Activated CD4-positive, alpha-beta T cell treated with anti-CD3 and anti-CD28 coated beads, Interleukin-2, amount 10 ng/mL, durations not matched to agents 7 days and 5 days (primary cell): Measurements from ENCODE around the gene SLC35A3. TPM values are rescaled to one million over a fixed set of nuclear protein-coding genes. Genes with fewer than 3 reads are reported as not detected.
A peak's percentile ranks its signal among the peaks of the same experiment; 100 is the strongest.

ENCODE experiments used
- CTCF ChIA-PET: fragments of 350-600 bp; sonication (Branson Sonifier 250); formaldehyde crosslinking; loops from one replicate; lab custom pipeline; 2021; ENCODE audit warnings: antibody characterized with exemption; lab: Charles Lee
- POLR2A ChIA-PET: fragments of 350-600 bp; sonication (Branson Sonifier 250); formaldehyde crosslinking; loops from one replicate; lab custom pipeline; 2021; ENCODE audit warnings: antibody characterized with exemption; lab: Charles Lee
- DNase-seq: peaks from one replicate; pipeline ENCODE4 v3.0.0-alpha.2; 2020
- H3K27ac Mint-ChIP-seq: one replicate; pipeline ENCODE4 v1.8.0; 2021; ENCODE audit warnings: mild to moderate bottlenecking, moderate library complexity, mixed read lengths
- H3K27me3 Mint-ChIP-seq: one replicate; pipeline ENCODE4 v1.8.0; 2021; ENCODE audit warnings: mixed read lengths
- H3K36me3 Mint-ChIP-seq: one replicate; pipeline ENCODE4 v1.8.0; 2021; ENCODE audit warnings: low read depth, mixed read lengths
- H3K4me1 Mint-ChIP-seq: one replicate; pipeline ENCODE4 v1.8.0; 2021; ENCODE audit warnings: mixed read lengths
- H3K4me3 Mint-ChIP-seq: one replicate; pipeline ENCODE4 v1.8.0; 2021; ENCODE audit warnings: mild to moderate bottlenecking, moderate library complexity, mixed read lengths
- H3K9me3 Mint-ChIP-seq: one replicate; pipeline ENCODE4 v1.8.0; 2021; ENCODE audit warnings: mixed read lengths
- total RNA-seq, 2 experiments: library from RNA; stranded (reverse); gene quantifications; one replicate each; pipeline ENCODE4 v1.2.3, GENCODE V29; 2021

SLC35A3 gene
- 10 to 100 TPM; 15.9 to 16.9 TPM for total RNA-seq

DNA sequence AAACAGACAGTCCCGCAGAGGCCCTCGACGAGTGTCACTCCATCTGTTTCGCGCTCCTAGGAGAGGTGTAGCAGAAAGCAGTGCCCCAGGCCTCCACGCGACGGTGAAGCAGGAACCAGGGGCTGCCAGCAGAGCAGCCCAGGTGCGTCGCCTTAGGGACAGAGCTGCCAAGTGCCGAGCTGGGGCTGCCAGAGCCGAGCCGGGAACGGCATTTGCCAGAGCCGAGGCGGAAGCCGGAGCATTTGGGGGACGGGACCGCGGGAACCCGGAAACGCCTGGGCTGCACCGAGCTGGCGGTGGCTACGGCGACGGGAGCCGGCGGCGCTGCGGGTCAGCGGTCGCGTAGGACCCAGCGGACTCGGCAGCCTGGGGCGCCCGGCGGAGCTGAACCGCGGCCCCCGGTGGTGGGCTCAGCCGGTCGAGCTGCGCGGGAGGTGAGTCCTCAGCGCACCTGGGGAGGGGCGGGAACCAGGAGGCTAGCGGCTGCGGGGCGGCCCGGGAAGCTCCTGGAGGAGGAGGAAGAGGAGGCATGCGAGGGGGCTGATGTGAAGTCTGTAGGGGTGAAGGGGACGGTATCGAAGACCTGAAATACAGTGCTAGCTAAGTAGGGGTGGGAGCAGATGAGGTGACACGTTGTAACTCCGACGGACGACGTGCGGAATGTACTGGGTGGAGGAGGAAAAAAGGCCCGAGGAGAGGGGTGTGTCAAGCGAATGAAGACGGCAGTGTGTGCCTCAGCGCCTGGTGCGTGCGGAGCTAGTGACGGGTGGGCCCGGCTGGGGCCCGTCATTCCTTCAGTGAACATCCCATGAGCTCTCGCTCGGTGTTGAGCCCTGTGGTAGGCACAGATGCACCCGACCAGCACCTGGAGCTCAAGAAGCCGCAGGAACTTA lies at the start of gene SLC35A3:
Gene SLC35A3, plus strand, starts transcription at position 268 of the 893 bp plus-strand sequence. CDS start 23,559 bp downstream, outside the sequence.
- Mint-ChIP-seq H3K9me3 (peaks cover 6% of the 10 kb centered on the region), H3K27me3 (no peaks in the 10 kb centered on the region), H3K36me3 (no peaks in the 10 kb centered on the region), H3K4me3 (peak within 1 kb of the TSS; percentile 100), H3K4me1 (peaks cover 37% of the 10 kb centered on the region), H3K27ac (peak within 1 kb of the TSS; percentile 98)
- ChIA-PET POLR2A (interaction anchor here (0.6 to 0.7 kb wide), 2 partner anchors 187 to 383 kb away, joined by 3 read pairs; no protein-coding TSS in a partner anchor), CTCF (interaction anchor here (0.6 to 1.3 kb wide), 6 partner anchors 39 to 1883 kb away, joined by 3 to 4 read pairs (median 3); no protein-coding TSS in a partner anchor)
- DNase-seq = peak; percentile 79

DNA sequence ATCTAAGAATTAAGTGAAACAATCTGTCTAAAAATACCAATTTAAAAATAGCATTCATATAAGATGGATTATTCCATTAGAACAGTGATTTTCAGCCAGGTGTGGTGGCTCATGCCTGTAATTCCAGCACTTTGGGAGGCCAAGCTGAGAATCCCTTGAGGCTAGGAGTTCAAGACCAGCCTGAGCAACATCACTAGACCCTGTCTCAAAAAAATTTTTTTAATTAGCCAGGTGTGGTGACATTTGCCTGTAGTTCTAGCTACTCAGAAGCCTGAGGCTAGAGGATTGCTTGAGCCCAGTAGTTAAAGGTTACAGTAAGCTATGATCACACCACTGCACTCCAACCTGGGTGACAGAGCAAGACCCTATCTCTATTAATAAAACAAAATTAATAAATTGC lies 35.0 kb upstream of the SLC35A3 start:
- CTCF ChIA-PET = interaction anchor here (0.6 kb wide), 1 partner anchor 124 kb away, joined by 5 read pairs; no protein-coding TSS in a partner anchor
- H3K4me1 Mint-ChIP-seq = no peaks in the 10 kb centered on the region
- H3K9me3 Mint-ChIP-seq = peaks cover 8% of the 10 kb centered on the region
- no peaks in the 10 kb centered on the region for H3K36me3 Mint-ChIP-seq
- H3K27ac Mint-ChIP-seq = no peak overlapping the region
- peaks cover 7% of the 10 kb centered on the region for H3K27me3 Mint-ChIP-seq
- POLR2A ChIA-PET = no interaction called here
- no peak for DNase-seq
- no peak overlapping the region for H3K4me3 Mint-ChIP-seq

DNA sequence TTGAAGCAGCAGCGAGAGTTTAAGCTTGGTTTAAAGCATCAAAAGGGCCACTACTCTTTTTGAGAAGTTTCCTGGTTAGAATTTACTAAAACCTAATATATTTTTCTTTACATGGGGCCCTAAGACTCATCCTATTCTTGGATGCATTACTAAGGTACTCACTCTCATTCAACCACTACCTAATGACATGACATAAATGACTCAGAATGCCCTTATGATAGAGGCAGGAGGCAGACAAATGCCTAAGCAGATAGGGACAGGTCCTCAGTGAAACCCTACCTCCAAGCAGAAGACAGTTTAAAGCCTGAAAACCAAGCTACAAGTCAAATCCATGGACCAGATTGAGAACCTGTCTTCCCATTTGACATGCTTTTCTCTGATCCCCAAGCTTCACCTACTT lies 34.3 kb upstream of the SLC35A3 start:
- POLR2A ChIA-PET = no interaction called here
- H3K36me3 Mint-ChIP-seq = no peaks in the 10 kb centered on the region
- no peak overlapping the region for H3K4me3 Mint-ChIP-seq
- H3K27me3 Mint-ChIP-seq = peaks cover 7% of the 10 kb centered on the region
- DNase-seq = no peak
- no peak overlapping the region for H3K27ac Mint-ChIP-seq
- peaks cover 8% of the 10 kb centered on the region for H3K9me3 Mint-ChIP-seq
- CTCF ChIA-PET = interaction anchor here (0.6 to 1.0 kb wide), 2 partner anchors 56 to 125 kb away, joined by 3 to 5 read pairs; no protein-coding TSS in a partner anchor
- no peaks in the 10 kb centered on the region for H3K4me1 Mint-ChIP-seq

DNA sequence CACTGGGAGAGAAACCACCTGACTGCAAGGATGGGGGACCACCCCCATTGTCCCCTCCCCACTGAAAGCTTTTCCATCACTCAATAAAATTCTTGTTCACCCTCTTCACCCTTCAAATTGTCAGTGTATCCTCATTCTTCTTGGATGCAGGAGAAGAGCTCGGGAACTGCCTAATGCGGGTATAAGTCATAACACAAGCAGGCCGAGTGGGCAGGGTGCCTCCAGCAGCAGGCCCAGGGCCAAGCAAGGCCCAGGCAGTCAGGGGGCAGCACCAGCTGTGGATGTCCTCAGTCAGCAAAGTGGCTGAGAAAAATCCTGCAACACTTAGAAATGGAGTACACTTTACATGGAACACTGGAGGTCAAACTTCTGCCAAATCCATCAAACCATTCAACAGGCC lies 33.7 kb upstream of the SLC35A3 start:
- Mint-ChIP-seq H3K4me3 (no peak overlapping the region), H3K9me3 (peaks cover 8% of the 10 kb centered on the region), H3K27me3 (peaks cover 7% of the 10 kb centered on the region), H3K36me3 (no peaks in the 10 kb centered on the region), H3K27ac (no peak overlapping the region), H3K4me1 (no peaks in the 10 kb centered on the region)
- no peak for DNase-seq
- CTCF ChIA-PET = interaction anchor here (1.0 kb wide), 1 partner anchor 57 kb away, joined by 3 read pairs; no protein-coding TSS in a partner anchor
- POLR2A ChIA-PET = no interaction called here

DNA sequence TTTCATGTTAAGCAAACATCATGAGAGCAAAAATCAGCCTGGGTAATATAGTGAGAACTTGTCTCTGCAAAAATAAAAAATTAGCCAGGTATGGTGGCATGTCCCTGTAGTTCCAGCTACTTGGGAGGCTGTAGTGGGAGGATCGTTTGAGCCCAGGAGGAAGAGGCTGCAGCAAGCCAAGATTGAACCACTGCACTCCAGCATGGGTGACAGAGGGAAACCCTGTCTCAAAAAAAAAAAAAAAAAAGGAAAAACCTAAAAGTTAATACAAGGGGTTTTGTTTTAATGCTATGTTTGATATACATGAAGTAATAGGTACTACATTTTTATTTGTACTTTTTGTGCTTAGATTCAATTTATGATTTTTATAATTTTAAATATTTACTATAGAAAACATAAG lies 27.1 kb upstream of the SLC35A3 start:
- H3K9me3 Mint-ChIP-seq = no peaks in the 10 kb centered on the region
- H3K27me3 Mint-ChIP-seq = peaks cover 3% of the 10 kb centered on the region
- H3K36me3 Mint-ChIP-seq = no peaks in the 10 kb centered on the region
- H3K4me1 Mint-ChIP-seq = no peaks in the 10 kb centered on the region
- ChIA-PET POLR2A (no interaction called here), CTCF (no interaction called here)
- no peak overlapping the region for H3K4me3 Mint-ChIP-seq
- no peak overlapping the region for H3K27ac Mint-ChIP-seq
- DNase-seq = no peak

DNA sequence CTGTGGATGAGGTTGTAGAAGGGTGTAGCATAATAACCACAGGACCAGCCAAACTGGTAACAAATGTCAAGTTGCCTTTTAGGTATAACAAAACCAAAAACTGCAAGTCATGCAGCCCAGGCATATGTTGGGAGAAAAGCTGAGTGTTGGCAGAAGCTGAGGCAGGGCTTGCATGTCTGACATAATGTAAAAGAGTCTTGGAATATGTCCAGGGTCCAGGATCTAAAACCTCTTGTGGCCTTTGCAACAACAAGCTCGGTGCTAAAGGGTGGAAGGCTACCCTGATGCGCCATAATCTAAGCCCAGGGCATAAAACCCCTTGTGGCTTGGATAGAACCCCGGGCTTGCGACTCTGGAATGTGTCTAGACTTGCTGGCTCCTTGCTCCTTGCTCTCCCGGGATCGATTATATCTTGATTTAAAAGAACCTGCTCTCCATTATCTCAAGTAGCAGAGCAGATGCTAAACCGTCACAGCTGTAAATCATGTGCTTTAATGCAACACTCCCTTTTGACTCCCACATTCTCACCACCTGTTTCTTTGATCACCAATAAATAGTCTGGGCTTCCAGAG lies 26.5 kb upstream of the SLC35A3 start:
- H3K4me3 Mint-ChIP-seq = no peak overlapping the region
- ChIA-PET CTCF (interaction anchor here (0.6 kb wide), 1 partner anchor 17 kb away, joined by 3 read pairs; no protein-coding TSS in a partner anchor), POLR2A (no interaction called here)
- H3K9me3 Mint-ChIP-seq = no peaks in the 10 kb centered on the region
- no peaks in the 10 kb centered on the region for H3K4me1 Mint-ChIP-seq
- no peak overlapping the region for H3K27ac Mint-ChIP-seq
- H3K36me3 Mint-ChIP-seq = no peaks in the 10 kb centered on the region
- DNase-seq = no peak
- peaks cover 3% of the 10 kb centered on the region for H3K27me3 Mint-ChIP-seq

DNA sequence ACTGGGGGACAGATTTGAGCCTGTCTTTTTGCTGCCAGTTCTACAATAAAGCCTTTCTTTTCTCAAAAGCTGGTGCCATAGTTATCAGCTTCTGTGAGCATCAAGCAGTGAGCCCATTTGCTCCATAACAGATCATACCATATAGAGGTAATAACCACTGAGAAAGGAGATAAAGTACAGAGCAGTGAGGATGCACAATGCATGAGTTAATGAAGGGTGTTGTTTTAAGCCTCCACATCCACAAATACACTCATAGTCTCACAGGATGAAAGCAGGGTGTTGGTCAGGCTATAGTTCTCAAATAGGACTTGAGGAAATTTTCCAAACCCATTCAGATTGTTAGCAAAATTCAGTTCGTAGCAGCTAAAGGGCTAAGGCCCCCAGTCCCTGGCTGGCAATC lies 25.6 kb upstream of the SLC35A3 start:
- Mint-ChIP-seq H3K4me3 (no peak overlapping the region), H3K36me3 (no peaks in the 10 kb centered on the region), H3K9me3 (no peaks in the 10 kb centered on the region), H3K27me3 (peaks cover 3% of the 10 kb centered on the region), H3K4me1 (no peaks in the 10 kb centered on the region), H3K27ac (no peak overlapping the region)
- ChIA-PET CTCF (interaction anchor here (0.6 kb wide), 1 partner anchor 16 kb away, joined by 3 read pairs; no protein-coding TSS in a partner anchor), POLR2A (no interaction called here)
- DNase-seq = no peak

DNA sequence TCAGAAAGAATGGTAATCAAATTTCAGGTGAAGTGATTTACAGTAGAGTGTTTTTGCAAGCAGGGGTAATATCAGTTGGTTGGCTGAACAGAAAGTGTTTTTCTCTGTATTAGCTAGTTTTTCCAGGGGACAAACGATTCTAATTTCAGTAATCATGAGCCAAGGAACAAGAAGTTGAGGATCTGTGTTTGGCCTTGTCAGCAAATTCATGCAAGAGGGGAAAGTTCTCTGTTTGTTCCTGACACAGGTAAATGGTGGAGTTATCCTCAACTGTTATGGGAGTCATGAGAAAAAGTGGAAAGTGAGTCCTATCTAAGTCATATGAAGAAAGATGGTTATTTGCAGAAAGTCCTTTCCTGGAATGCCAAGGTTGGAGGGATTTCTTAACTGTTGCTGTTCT lies 24.6 kb upstream of the SLC35A3 start:
- no peak for DNase-seq
- peaks cover 3% of the 10 kb centered on the region for H3K27me3 Mint-ChIP-seq
- H3K9me3 Mint-ChIP-seq = no peaks in the 10 kb centered on the region
- H3K27ac Mint-ChIP-seq = no peak overlapping the region
- no peak overlapping the region for H3K4me3 Mint-ChIP-seq
- H3K36me3 Mint-ChIP-seq = no peaks in the 10 kb centered on the region
- POLR2A ChIA-PET = no interaction called here
- CTCF ChIA-PET = interaction anchor here (0.7 to 0.9 kb wide), 2 partner anchors 34 to 91 kb away, joined by 3 read pairs; no protein-coding TSS in a partner anchor
- H3K4me1 Mint-ChIP-seq = no peaks in the 10 kb centered on the region

DNA sequence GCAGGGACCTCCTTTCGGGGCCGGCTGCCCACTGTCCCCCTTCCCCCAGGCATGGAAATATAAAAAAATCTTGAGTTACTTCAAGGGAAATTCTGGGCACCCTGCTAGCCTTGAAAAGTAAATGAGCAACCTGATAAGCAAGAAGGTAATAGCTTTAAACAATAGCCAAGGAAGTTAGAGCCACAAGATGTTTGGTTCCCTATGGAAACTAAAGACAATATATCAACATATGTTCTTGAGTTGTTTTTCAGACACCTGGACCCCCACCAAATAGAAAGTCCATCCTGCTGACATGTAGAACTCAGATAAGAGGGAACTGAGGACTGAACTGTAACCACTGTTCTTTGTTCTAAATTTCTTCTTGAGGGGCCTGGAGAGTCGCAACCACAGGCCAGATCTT lies 19.3 kb upstream of the SLC35A3 start:
- Mint-ChIP-seq H3K9me3 (no peaks in the 10 kb centered on the region), H3K36me3 (no peaks in the 10 kb centered on the region), H3K27me3 (peaks cover 3% of the 10 kb centered on the region), H3K27ac (no peak overlapping the region), H3K4me1 (no peaks in the 10 kb centered on the region), H3K4me3 (no peak overlapping the region)
- ChIA-PET CTCF (no interaction called here), POLR2A (no interaction called here)
- no peak for DNase-seq

DNA sequence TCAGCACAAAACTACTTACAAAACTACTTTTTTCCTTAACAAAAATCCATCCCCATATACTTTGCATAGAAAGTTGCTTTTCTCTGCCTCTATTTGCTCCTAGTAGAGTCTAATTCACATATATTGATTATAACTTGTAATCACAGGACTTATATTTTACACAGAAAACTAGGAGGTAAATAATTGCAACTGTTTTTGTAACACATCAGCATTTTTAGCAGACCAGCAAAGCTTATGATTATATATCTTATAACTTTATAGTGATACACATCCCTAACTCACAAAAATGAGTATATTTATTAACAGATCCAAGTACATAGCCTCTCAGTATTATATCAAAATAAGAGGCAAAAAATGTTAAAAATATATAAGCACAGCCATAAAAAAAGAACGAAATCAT lies 17.3 kb upstream of the SLC35A3 start:
- Mint-ChIP-seq H3K4me3 (no peak overlapping the region), H3K36me3 (no peaks in the 10 kb centered on the region), H3K9me3 (no peaks in the 10 kb centered on the region), H3K27me3 (no peaks in the 10 kb centered on the region), H3K27ac (no peak overlapping the region), H3K4me1 (no peaks in the 10 kb centered on the region)
- POLR2A ChIA-PET = no interaction called here
- no peak for DNase-seq
- CTCF ChIA-PET = no interaction called here

DNA sequence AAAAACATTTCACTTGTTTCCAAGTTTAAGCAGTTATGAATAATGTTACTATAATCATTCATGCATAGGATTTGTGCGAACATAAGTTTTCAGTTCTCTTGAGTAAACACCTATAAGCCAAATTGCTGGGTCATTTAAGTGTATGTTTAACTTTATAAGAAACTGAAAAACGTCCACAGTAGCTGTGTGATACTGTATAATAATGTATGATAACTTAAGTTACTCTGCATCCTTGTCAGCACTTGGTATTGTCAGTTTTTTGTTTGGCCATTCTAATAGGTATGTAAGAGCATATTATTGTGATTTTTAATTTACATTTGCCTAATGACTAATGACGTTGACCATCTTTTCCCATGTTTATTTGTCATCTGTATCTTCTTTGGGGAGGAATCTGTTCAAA lies 14.4 kb upstream of the SLC35A3 start:
- DNase-seq = no peak
- H3K4me1 Mint-ChIP-seq = no peaks in the 10 kb centered on the region
- no peak overlapping the region for H3K27ac Mint-ChIP-seq
- H3K4me3 Mint-ChIP-seq = no peak overlapping the region
- H3K36me3 Mint-ChIP-seq = no peaks in the 10 kb centered on the region
- no peaks in the 10 kb centered on the region for H3K27me3 Mint-ChIP-seq
- ChIA-PET POLR2A (no interaction called here), CTCF (no interaction called here)
- H3K9me3 Mint-ChIP-seq = no peaks in the 10 kb centered on the region

DNA sequence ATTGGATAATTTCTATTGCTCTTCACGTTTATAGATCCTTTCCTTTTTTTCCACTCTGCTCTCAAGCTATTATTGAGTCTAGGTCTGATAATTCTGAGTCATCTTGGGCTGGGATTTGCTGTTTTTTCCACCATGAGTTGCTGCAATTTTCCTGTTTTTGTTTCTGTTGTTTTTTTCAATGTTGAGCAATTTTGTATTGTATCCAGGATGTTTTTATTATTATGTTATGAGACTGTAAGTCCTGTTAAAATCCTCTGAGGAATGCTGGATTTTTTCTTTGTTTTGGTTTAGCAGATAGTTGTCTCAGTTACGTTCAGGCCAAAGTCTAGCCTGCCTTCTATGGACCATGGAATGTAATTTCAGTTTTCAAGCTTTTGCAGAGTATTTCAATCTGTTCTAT lies 13.0 kb upstream of the SLC35A3 start:
- Mint-ChIP-seq H3K36me3 (no peaks in the 10 kb centered on the region), H3K4me1 (no peaks in the 10 kb centered on the region), H3K27me3 (no peaks in the 10 kb centered on the region), H3K27ac (no peak overlapping the region), H3K4me3 (no peak overlapping the region), H3K9me3 (no peaks in the 10 kb centered on the region)
- ChIA-PET POLR2A (no interaction called here), CTCF (no interaction called here)
- DNase-seq = no peak

DNA sequence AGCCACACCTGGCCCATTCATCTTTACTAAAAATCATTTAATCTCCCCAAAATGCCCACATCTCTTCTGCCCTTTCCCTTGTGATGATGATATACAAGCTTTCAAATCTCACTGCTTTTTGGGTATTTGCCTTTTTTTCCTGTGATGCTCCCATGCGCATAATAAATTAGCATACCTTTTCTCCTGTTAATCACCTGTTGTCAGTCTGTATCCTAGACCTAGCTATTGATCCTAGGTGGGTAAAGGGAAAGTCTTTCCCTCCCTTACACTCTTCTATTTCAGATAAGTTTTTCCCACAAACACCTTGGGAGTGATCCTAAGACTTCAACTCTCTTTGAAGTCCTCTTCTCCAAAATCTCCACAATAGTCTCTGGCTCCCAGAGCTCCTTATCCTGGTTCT lies 12.0 kb upstream of the SLC35A3 start:
- H3K4me1 Mint-ChIP-seq = no peaks in the 10 kb centered on the region
- no peak overlapping the region for H3K27ac Mint-ChIP-seq
- H3K9me3 Mint-ChIP-seq = no peaks in the 10 kb centered on the region
- ChIA-PET CTCF (no interaction called here), POLR2A (no interaction called here)
- H3K4me3 Mint-ChIP-seq = no peak overlapping the region
- no peaks in the 10 kb centered on the region for H3K36me3 Mint-ChIP-seq
- no peaks in the 10 kb centered on the region for H3K27me3 Mint-ChIP-seq
- DNase-seq = no peak
